B cell (primary cell): ENCODE measurements around the gene KLHDC7B. TPM values are rescaled to one million over a fixed set of nuclear protein-coding genes. Genes with fewer than 3 reads are reported as not detected.

Experiments used
- ATAC-seq: fragments of 200-7000 bp; cut with Tn5 transposase; one replicate; pipeline ENCODE4 v1.10.0; 2021; ENCODE audit warnings: low read depth, mild to moderate bottlenecking, moderate number of reproducible peaks, moderate library complexity
- CTCF ChIA-PET: fragments of 350-600 bp; sonication (Branson Sonifier 250); formaldehyde crosslinking; loops from one replicate; lab custom pipeline; 2021; ENCODE audit warnings: antibody characterized with exemption, inconsistent platforms; lab: Charles Lee
- POLR2A ChIA-PET: fragments of 350-600 bp; sonication (Branson Sonifier 250); formaldehyde crosslinking; loops from one replicate; lab custom pipeline; 2021; ENCODE audit warnings: antibody characterized with exemption; lab: Charles Lee
- DNase-seq: peaks from one replicate; pipeline ENCODE4 v3.0.0; 2013
- H2AFZ ChIP-seq: 2 replicates; pipeline ENCODE4 v1.6.1; 2012; ENCODE audit warnings: mild to moderate bottlenecking, low read depth, low read length; ENCODE audit not compliant: insufficient read depth, poor library complexity, severe bottlenecking
- H3K27ac ChIP-seq, 2 donors: 1 replicate in 1 of 2; 2 replicates in 1 of 2; pipeline ENCODE4 v1.5.1; 2012 to 2013; ENCODE audit warnings: low read length in 2 of 2, mild to moderate bottlenecking in 2 of 2, moderate library complexity in 1 of 2
- H3K27me3 ChIP-seq, 4 experiments: fragments of 200-600 bp in 1 of 4; sonication (generic) in 1 of 4; replicated peaks in 1 of 4; 1 replicate in 2 of 4; 2 replicates in 2 of 4; pipeline versions ENCODE4 v1.6.1 to v1.7.0; 2013 to 2016; ENCODE audit warnings: low read length in 3 of 4, mild to moderate bottlenecking in 2 of 4, mixed read lengths in 1 of 4, moderate library complexity in 1 of 4; ENCODE audit not compliant: insufficient read depth in 4 of 4, control insufficient read depth in 3 of 4; ENCODE audit errors: control extremely low read depth in 1 of 4
- H3K36me3 ChIP-seq, 2 experiments: replicated peaks in 1 of 2; 1 replicate in 1 of 2; 2 replicates in 1 of 2; pipeline versions ENCODE4 v1.6.1 to v1.7.1; 2013; ENCODE audit warnings: low read length in 1 of 2; ENCODE audit not compliant: insufficient read depth in 2 of 2, control insufficient read depth in 1 of 2; ENCODE audit errors: control extremely low read depth in 1 of 2, extremely low read depth in 1 of 2
- H3K4me1 ChIP-seq, 2 donors: fragments of 200-600 bp in 1 of 2; sonication (generic) in 1 of 2; 1 replicate in 1 of 2; 2 replicates in 1 of 2; pipeline versions ENCODE4 v1.5.1 to v1.6.1; 2013 to 2017; ENCODE audit warnings: low read length in 2 of 2; ENCODE audit not compliant: control insufficient read depth in 2 of 2, insufficient read depth in 2 of 2
- H3K4me2 ChIP-seq: replicated peaks from 2 replicates; pipeline ENCODE3; 2012; ENCODE audit warnings: mild to moderate bottlenecking, low read depth, low read length; ENCODE audit not compliant: poor library complexity, severe bottlenecking
- H3K4me3 ChIP-seq, 5 experiments: fragments of 200-600 bp in 1 of 5; sonication (generic) in 1 of 5; 1 replicate in 3 of 5; 2 replicates in 2 of 5; pipeline versions ENCODE4 v1.5.1 to v1.7.0; 2011 to 2016; ENCODE audit warnings: low read length in 4 of 5, mild to moderate bottlenecking in 4 of 5, low read depth in 2 of 5, control low read depth in 1 of 5, moderate library complexity in 1 of 5; ENCODE audit not compliant: insufficient read depth in 1 of 5; ENCODE audit errors: control extremely low read depth in 1 of 5, extremely low read depth in 1 of 5
- H3K79me2 ChIP-seq: fragments of 200-600 bp; sonication (generic); one replicate; pipeline ENCODE4 v1.6.0; 2016; ENCODE audit warnings: low read length; ENCODE audit not compliant: control insufficient read depth, insufficient read depth
- H3K9ac ChIP-seq: fragments of 200-600 bp; sonication (generic); 2 replicates; pipeline ENCODE4 v1.6.1; 2017; ENCODE audit warnings: mild to moderate bottlenecking, low read length, moderate library complexity
- H3K9me3 ChIP-seq, 3 donors: one replicate each; pipeline versions ENCODE4 v1.6.1 to v1.7.1; 2013; ENCODE audit warnings: low read length in 2 of 3; ENCODE audit not compliant: control insufficient read depth in 2 of 3, insufficient read depth in 1 of 3; ENCODE audit errors: control extremely low read depth in 1 of 3
- H4K20me1 ChIP-seq: 2 replicates; pipeline ENCODE4 v1.6.0; 2012; ENCODE audit warnings: mild to moderate bottlenecking, low read length; ENCODE audit not compliant: insufficient read depth, control insufficient read depth, poor library complexity, severe bottlenecking
- H3K27ac Mint-ChIP-seq: one replicate; pipeline ENCODE4 v1.8.0; 2021; ENCODE audit warnings: mixed read lengths
- H3K27me3 Mint-ChIP-seq: one replicate; pipeline ENCODE4 v1.8.0; 2021; ENCODE audit warnings: mixed read lengths
- H3K4me1 Mint-ChIP-seq: one replicate; pipeline ENCODE4 v1.8.0; 2021; ENCODE audit warnings: mixed read lengths
- H3K4me3 Mint-ChIP-seq: one replicate; pipeline ENCODE4 v1.8.0; 2021; ENCODE audit warnings: mixed read lengths
- H3K9me3 Mint-ChIP-seq: one replicate; pipeline ENCODE4 v1.8.0; 2022; ENCODE audit warnings: mixed read lengths; ENCODE audit not compliant: insufficient read depth
- EZH2 ChIP-seq: IDR thresholded peaks from 2 replicates; pipeline ENCODE4 v1.6.1; 2012; ENCODE audit warnings: borderline replicate concordance, low read depth, mild to moderate bottlenecking, moderate library complexity, low read length; ENCODE audit not compliant: insufficient read depth, poor library complexity, severe bottlenecking
- WGBS: methylation state at CpG from one replicate; pipeline ENCODE4 v1.1.5; 2013; ENCODE audit warnings: missing lambda C conversion rate; ENCODE audit not compliant: insufficient coverage; 5-methylcytosine and 5-hydroxymethylcytosine counted together
- intact Hi-C: fragments of 100-400 bp; cut with micrococcal nuclease; formaldehyde crosslinking; loops from one replicate; pipeline ENCODE4 v1.10.0; 2022
- polyA plus RNA-seq: library from polyadenylated mRNA; depleted of rRNA; stranded (reverse); fragments of >200 nt; gene quantifications from 2 replicates; pipeline ENCODE4 v1.2.3, GENCODE V29; 2012
- total RNA-seq, 2 donors: library from RNA; stranded (reverse); fragments of 120-200 nt in 1 of 2; gene quantifications; 1 replicate in 1 of 2; 2 replicates in 1 of 2; pipeline versions ENCODE4 v1.2.3 to v1.2.4, GENCODE V29; 2013 to 2022
- TF ChIP-seq, protein P1 (sequence below): fragments of 200-600 bp; IDR thresholded peaks from one replicate; pipeline ENCODE4 v1.8.0; 2022; ENCODE audit warnings: antibody characterized with exemption, mild to moderate bottlenecking

KLHDC7B gene
- total and polyA plus RNA-seq, 2 donors (not counting 1 experiment from before 2014, with no cell fraction given) = 1.8 to 6.2 TPM

DNA sequence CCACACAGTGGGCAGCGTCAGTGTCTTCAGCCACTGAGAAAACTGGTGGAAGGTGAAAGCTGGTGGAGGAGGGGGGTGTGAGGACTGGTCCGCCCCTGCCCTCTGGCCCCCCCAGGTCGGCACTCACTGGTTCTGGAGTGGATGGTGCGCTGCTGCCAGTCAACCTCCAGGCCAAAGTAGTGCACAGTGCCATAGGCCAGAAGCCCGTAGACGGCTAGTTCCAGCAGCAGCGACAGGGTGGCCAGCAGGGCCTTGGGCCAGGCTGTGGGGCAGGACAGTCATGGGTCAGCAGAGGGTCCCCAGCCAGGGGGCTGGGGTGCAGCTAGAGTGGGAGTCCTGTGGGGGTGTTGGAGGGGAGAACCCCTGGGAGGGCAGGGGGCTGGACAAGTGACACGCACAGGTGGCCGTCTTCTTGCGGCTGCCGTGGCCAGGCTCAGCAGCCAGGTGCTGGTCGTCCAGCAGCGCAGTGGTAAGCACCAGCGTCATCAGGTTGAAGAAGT lies 40.4 kb upstream of the KLHDC7B start:
- H3K4me1 ChIP-seq = peaks cover 19 to 29% of the 10 kb centered on the region in 2 donors
- H3K4me3 ChIP-seq = no peak overlapping the region
- no peak overlapping the region for H3K27ac ChIP-seq
- no peaks in the 10 kb centered on the region for H3K9me3 ChIP-seq
- H3K4me2 ChIP-seq = no peak overlapping the region
- ChIA-PET CTCF (interaction anchor here (0.9 to 5.8 kb wide), 2 partner anchors 20 to 79 kb away, joined by 5 to 71 read pairs; partner anchors contain the start of gene SCO2), POLR2A (no interaction called here)
- peaks cover 43% of the 10 kb centered on the region for H3K79me2 ChIP-seq
- intact Hi-C loops = loop anchor here (5.0 kb wide), 1 partner anchor 163 kb away; the partner anchor contains the start of gene PPP6R2
- H3K27me3 ChIP-seq = no peaks in the 10 kb centered on the region
- Mint-ChIP-seq H3K27ac (peak overlapping the region; percentile 32), H3K27me3 (no peaks in the 10 kb centered on the region), H3K4me3 (no peak overlapping the region), H3K9me3 (no peaks in the 10 kb centered on the region), H3K4me1 (peaks cover 27% of the 10 kb centered on the region)
- no peak for TF ChIP-seq EZH2
- TF ChIP-seq, protein P1, sequence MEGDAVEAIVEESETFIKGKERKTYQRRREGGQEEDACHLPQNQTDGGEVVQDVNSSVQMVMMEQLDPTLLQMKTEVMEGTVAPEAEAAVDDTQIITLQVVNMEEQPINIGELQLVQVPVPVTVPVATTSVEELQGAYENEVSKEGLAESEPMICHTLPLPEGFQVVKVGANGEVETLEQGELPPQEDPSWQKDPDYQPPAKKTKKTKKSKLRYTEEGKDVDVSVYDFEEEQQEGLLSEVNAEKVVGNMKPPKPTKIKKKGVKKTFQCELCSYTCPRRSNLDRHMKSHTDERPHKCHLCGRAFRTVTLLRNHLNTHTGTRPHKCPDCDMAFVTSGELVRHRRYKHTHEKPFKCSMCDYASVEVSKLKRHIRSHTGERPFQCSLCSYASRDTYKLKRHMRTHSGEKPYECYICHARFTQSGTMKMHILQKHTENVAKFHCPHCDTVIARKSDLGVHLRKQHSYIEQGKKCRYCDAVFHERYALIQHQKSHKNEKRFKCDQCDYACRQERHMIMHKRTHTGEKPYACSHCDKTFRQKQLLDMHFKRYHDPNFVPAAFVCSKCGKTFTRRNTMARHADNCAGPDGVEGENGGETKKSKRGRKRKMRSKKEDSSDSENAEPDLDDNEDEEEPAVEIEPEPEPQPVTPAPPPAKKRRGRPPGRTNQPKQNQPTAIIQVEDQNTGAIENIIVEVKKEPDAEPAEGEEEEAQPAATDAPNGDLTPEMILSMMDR = no peak
- H3K36me3 ChIP-seq = peaks cover 0 to 32% of the 10 kb centered on the region in 2 experiments
- H4K20me1 ChIP-seq = peaks cover 30% of the 10 kb centered on the region
- 97% methylated on average over 10 of the region's 14 CpGs for WGBS
- DNase-seq = peak; percentile 22
- no peak overlapping the region for H3K9ac ChIP-seq
- H2AFZ ChIP-seq = no peak overlapping the region
- no peak for ATAC-seq
